HepG2 (cell line): Measurements from ENCODE around the gene ARHGAP9. TPM values are rescaled to one million over a fixed set of nuclear protein-coding genes. Genes with fewer than 3 reads are reported as not detected.
"Not testable (repeated sequence)": the region's sequence is repeated elsewhere in the genome, so short reads cannot be mapped to it uniquely, and the experiment has no call there.

ENCODE experiments used
- ATAC-seq: fragments of 200-7000 bp; cut with Tn5 transposase; 3 replicates; pipeline ENCODE4 v1.9.1; 2020; ENCODE audit warnings: mild to moderate bottlenecking, moderate library complexity
- BruUV-seq: library from RNA; stranded (reverse); fragments of 400-500 nt; replicated peaks from 2 replicates; lab custom pipeline; 2021; lab: Mats Ljungman, UMichigan
- CTCF ChIA-PET: fragments of 300-600 bp; formaldehyde crosslinking; extraction: SDS; loops from one replicate; lab custom pipeline; 2021; ENCODE audit warnings: low total read pairs, inconsistent platforms, low intra/inter-chr PET ratio; lab: Yijun Ruan, JAX
- POLR2A ChIA-PET: fragments of 350-600 bp; sonication (Branson Sonifier 250); formaldehyde crosslinking; loops from one replicate; lab custom pipeline; 2020; ENCODE audit warnings: antibody characterized with exemption, inconsistent platforms; lab: Yijun Ruan, JAX
- DNase-seq: peaks from one replicate; pipeline ENCODE4 v3.0.0-alpha.2; 2015; ENCODE audit warnings: low spot score
- FAIRE-seq: peaks from 3 replicates; lab custom pipeline; 2011; peaks lifted over from hg19 to GRCh38; lab: Jason Lieb, UNC
- H2AFZ ChIP-seq: one replicate; pipeline ENCODE4 v1.6.1; 2011; ENCODE audit warnings: low read length, inconsistent platforms
- H3K27ac ChIP-seq: fragments of 300-600 bp; 3 replicates; pipeline ENCODE4 v1.8.0; 2011; ENCODE audit warnings: mixed run types, mild to moderate bottlenecking, mixed read lengths, low read length, inconsistent platforms; ENCODE audit not compliant: insufficient read depth; ENCODE audit errors: extremely low read length
- H3K27me3 ChIP-seq, 2 experiments: fragments of 200-600 bp in 1 of 2; 2 replicates in 1 of 2; 3 replicates in 1 of 2; pipeline versions ENCODE4 v1.6.0 to v1.8.0; 2011; ENCODE audit warnings: low read length in 2 of 2, mild to moderate bottlenecking in 2 of 2, moderate library complexity in 2 of 2, inconsistent platforms in 1 of 2; ENCODE audit not compliant: insufficient read depth in 2 of 2, control insufficient read depth in 1 of 2
- H3K36me3 ChIP-seq, 2 experiments: fragments of 200-600 bp in 1 of 2; replicated peaks in 1 of 2; 2 replicates in 1 of 2; 3 replicates in 1 of 2; pipeline versions ENCODE4 v1.5.1 to v1.8.0; 2011; ENCODE audit warnings: low read length in 2 of 2, inconsistent platforms in 1 of 2; ENCODE audit not compliant: insufficient read depth in 2 of 2, control insufficient read depth in 1 of 2
- H3K4me1 ChIP-seq: 2 replicates; pipeline ENCODE4 v1.5.1; 2012; ENCODE audit warnings: low read length, inconsistent platforms; ENCODE audit not compliant: insufficient read depth
- H3K4me2 ChIP-seq: 2 replicates; pipeline ENCODE4 v1.6.0; 2011; ENCODE audit warnings: low read depth, low read length, inconsistent platforms
- H3K4me3 ChIP-seq, 3 experiments: fragments of 200-600 bp in 1 of 3; sonication (generic), shearing (Covaris generic) in 1 of 3; replicated peaks in 1 of 3; 2 replicates each; pipeline ENCODE4 v1.5.1; 2011 to 2016; ENCODE audit warnings: low read length in 3 of 3, inconsistent platforms in 2 of 3, low read depth in 2 of 3, mild to moderate bottlenecking in 2 of 3, control low read depth in 1 of 3, mixed read lengths in 1 of 3; ENCODE audit not compliant: insufficient read depth in 1 of 3
- H3K79me2 ChIP-seq: one replicate; pipeline ENCODE4 v1.6.1; 2011; ENCODE audit warnings: low read length, inconsistent platforms; ENCODE audit not compliant: insufficient read depth
- H3K9ac ChIP-seq: 2 replicates; pipeline ENCODE4 v1.6.0; 2011; ENCODE audit warnings: mild to moderate bottlenecking, low read depth, low read length, inconsistent platforms; ENCODE audit not compliant: insufficient read depth
- H3K9me3 ChIP-seq: 2 replicates; pipeline ENCODE4 v1.5.1; 2012; ENCODE audit warnings: mild to moderate bottlenecking, low read length
- H4K20me1 ChIP-seq: 2 replicates; pipeline ENCODE4 v1.6.0; 2011; ENCODE audit warnings: inconsistent platforms, mild to moderate bottlenecking, low read length, moderate library complexity; ENCODE audit not compliant: insufficient read depth
- WGBS: methylation state at CpG from one replicate; pipeline ENCODE4 v1.1.6; 2017; ENCODE audit warnings: low lambda C conversion rate; 5-methylcytosine and 5-hydroxymethylcytosine counted together
- in situ Hi-C: cut with HindIII; loops from 2 replicates; pipeline ENCODE4 v1.10.0; 2017; ENCODE audit warnings: low pct_unique_long_range_greater_than_20kb; ENCODE audit not compliant: extremely low pct_ligation_motif_present
- intact Hi-C: fragments of 100-400 bp; cut with micrococcal nuclease; formaldehyde crosslinking; loops from one replicate; pipeline ENCODE4 v1.10.0; 2022; ENCODE audit not compliant: unreplicated experiment
- polyA plus RNA-seq, 8 experiments: library from polyadenylated mRNA; depleted of rRNA in 3 of 8; stranded (reverse) in 7 of 8; unstranded in 1 of 8; fragments of >200 nt; fragmentation: Illumina TruSeq in 4 of 8; extraction: Trizol in 4 of 8; gene quantifications; 2 replicates each; pipeline versions ENCODE4 v1.2.1 to v1.2.3, GENCODE V29; 2011 to 2016; ENCODE audit warnings: low read depth in 4 of 8, missing spikeins in 1 of 8, mixed read lengths in 1 of 8; ENCODE audit not compliant: insufficient read depth in 1 of 8
- total RNA-seq, 5 experiments: library from RNA; depleted of rRNA; stranded (reverse); fragments of >200 nt; fragmentation: Illumina TruSeq; extraction: Trizol; gene quantifications; 2 replicates each; pipeline ENCODE4 v1.2.3, GENCODE V29; 2016; ENCODE audit warnings: low read depth in 1 of 5
- TF ChIP-seq, protein P1 (sequence below), 2 experiments: fragments of 450-650 bp in 1 of 2; sonication (generic) in 1 of 2; formaldehyde crosslinking in 1 of 2; IDR thresholded peaks; 2 replicates each; pipeline versions ENCODE4 v1.6.1 to v1.8.0; 2016 to 2022; ENCODE audit warnings: antibody characterized with exemption in 1 of 2, mild to moderate bottlenecking in 1 of 2, missing genetic modification reagents in 1 of 2

The ARHGAP9 gene
- total and polyA plus RNA-seq, 2 of the 13 experiments (the other 11 are each of a cell fraction or from before 2014, with no cell fraction given), result 0.18 to 1.2 TPM

GRCh38 chr12:57444744-57445143, 34.9 kb downstream of the ARHGAP9 start (continued):
- TF ChIP-seq, protein P1, sequence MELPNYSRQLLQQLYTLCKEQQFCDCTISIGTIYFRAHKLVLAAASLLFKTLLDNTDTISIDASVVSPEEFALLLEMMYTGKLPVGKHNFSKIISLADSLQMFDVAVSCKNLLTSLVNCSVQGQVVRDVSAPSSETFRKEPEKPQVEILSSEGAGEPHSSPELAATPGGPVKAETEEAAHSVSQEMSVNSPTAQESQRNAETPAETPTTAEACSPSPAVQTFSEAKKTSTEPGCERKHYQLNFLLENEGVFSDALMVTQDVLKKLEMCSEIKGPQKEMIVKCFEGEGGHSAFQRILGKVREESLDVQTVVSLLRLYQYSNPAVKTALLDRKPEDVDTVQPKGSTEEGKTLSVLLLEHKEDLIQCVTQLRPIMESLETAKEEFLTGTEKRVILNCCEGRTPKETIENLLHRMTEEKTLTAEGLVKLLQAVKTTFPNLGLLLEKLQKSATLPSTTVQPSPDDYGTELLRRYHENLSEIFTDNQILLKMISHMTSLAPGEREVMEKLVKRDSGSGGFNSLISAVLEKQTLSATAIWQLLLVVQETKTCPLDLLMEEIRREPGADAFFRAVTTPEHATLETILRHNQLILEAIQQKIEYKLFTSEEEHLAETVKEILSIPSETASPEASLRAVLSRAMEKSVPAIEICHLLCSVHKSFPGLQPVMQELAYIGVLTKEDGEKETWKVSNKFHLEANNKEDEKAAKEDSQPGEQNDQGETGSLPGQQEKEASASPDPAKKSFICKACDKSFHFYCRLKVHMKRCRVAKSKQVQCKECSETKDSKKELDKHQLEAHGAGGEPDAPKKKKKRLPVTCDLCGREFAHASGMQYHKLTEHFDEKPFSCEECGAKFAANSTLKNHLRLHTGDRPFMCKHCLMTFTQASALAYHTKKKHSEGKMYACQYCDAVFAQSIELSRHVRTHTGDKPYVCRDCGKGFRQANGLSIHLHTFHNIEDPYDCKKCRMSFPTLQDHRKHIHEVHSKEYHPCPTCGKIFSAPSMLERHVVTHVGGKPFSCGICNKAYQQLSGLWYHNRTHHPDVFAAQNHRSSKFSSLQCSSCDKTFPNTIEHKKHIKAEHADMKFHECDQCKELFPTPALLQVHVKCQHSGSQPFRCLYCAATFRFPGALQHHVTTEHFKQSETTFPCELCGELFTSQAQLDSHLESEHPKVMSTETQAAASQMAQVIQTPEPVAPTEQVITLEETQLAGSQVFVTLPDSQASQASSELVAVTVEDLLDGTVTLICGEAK (IDR thresholded peaks at IDR 0.05), result no peak
- TF ChIP-seq, protein P1 (CRISPR knock-in tag; IDR thresholded peaks at IDR 0.05), result no peak

GRCh38 chr12:57444337-57444736, 35.3 kb downstream of the ARHGAP9 start:
- H3K9me3 ChIP-seq, H3K27ac ChIP-seq, H4K20me1 ChIP-seq, H3K9ac ChIP-seq, H3K4me1 ChIP-seq, H3K27me3 ChIP-seq, DNase-seq, ATAC-seq, H3K79me2 ChIP-seq, H3K36me3 ChIP-seq, intact Hi-C loops, in situ Hi-C loops, BruUV-seq, H2AFZ ChIP-seq, H3K4me3 ChIP-seq, CTCF ChIA-PET, FAIRE-seq, H3K4me2 ChIP-seq: not testable (repeated sequence)
- POLR2A ChIA-PET, result interaction anchor here (1.1 kb wide), 1 partner anchor 10 kb away, joined by 3 read pairs; the partner anchor contains the start of gene INHBC
- 84% methylated on average over 6 of the region's 6 CpGs for WGBS
